ENCODE data around the gene CASD1.

DNA sequence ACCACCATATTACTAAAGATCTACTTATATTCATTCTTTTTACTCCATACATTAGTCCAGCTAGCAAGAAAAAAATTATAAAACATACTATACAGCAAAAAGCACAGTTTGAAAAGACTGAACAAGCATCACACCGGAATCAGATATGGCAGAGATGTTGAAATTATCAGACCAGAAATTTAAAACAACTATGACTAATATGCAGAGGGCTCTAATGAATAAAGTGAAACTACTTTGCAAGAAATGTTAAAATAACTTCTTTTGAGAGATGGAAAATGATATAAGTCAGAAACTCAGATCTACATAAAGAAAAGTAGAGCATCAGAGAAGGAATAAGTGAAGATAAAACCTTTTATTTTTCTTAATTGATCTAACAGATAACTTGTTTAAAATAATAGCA, 95.4 kb downstream of the CASD1 start:
- TF ChIP-seq CTCF (IDR thresholded peaks at IDR 0.05) (no peak), POLR2A (IDR thresholded peaks at IDR 0.05) (no peak)

All from body of pancreas (tissue), 4 donors.